GM12875 (cell line): ENCODE results near the gene NPNT.

Experiments used
- H3K4me3 ChIP-seq: one replicate; pipeline ENCODE4 v1.5.1; 2011; ENCODE audit warnings: low read depth, low read length, control low read depth
- CTCF ChIP-seq: IDR thresholded peaks from 2 replicates; pipeline ENCODE4 v1.5.1; 2011; ENCODE audit warnings: low read depth, mild to moderate bottlenecking, control low read depth, inconsistent platforms, low read length, moderate library complexity, borderline replicate concordance; ENCODE audit not compliant: insufficient read depth

NPNT gene

GRCh38 chr4:105996845-105997244 lies 101.6 kb downstream of the NPNT start:
- no peak for TF ChIP-seq CTCF
- H3K4me3 ChIP-seq: no peak overlapping the region

- H3K4me3 ChIP-seq: no peak overlapping the region
- TF ChIP-seq CTCF: no peak
Observed at GRCh38 chr4:105998171-105999063, 103.1 kb downstream of the NPNT start.

- no peak for TF ChIP-seq CTCF
- H3K4me3 ChIP-seq: no peak overlapping the region
Observed at GRCh38 chr4:106002994-106003393, 107.7 kb downstream of the NPNT start.

- no peak overlapping the region for H3K4me3 ChIP-seq
- no peak for TF ChIP-seq CTCF
Observed at GRCh38 chr4:106010761-106011160, 115.5 kb downstream of the NPNT start.

- no peak for TF ChIP-seq CTCF
- H3K4me3 ChIP-seq: no peak overlapping the region
Observed at GRCh38 chr4:106011387-106011786, 116.1 kb downstream of the NPNT start.

GRCh38 chr4:106017975-106018374 lies 122.7 kb downstream of the NPNT start:
- H3K4me3 ChIP-seq: no peak overlapping the region
- TF ChIP-seq CTCF: no peak

GRCh38 chr4:106019771-106020170 lies 124.5 kb downstream of the NPNT start:
- no peak overlapping the region for H3K4me3 ChIP-seq

More at GRCh38 chr4:106019771-106020170, 124.5 kb downstream of the NPNT start:
- TF ChIP-seq CTCF: no peak
